Activated naive CD8-positive, alpha-beta T cell (primary cell): ENCODE results near the gene NR4A3.
A peak's percentile ranks its signal among the peaks of the same experiment; 100 is the strongest.

ENCODE experiments used
- H3K27ac Mint-ChIP-seq: one replicate; pipeline ENCODE4 v1.8.0; 2021; ENCODE audit warnings: mixed read lengths
- H3K27me3 Mint-ChIP-seq: one replicate; pipeline ENCODE4 v1.8.0; 2021; ENCODE audit warnings: mixed read lengths
- H3K36me3 Mint-ChIP-seq: one replicate; pipeline ENCODE4 v1.8.0; 2021; ENCODE audit warnings: mixed read lengths
- H3K4me1 Mint-ChIP-seq: one replicate; pipeline ENCODE4 v1.8.0; 2021; ENCODE audit warnings: low read depth, mixed read lengths
- H3K4me3 Mint-ChIP-seq: one replicate; pipeline ENCODE4 v1.8.0; 2021; ENCODE audit warnings: mild to moderate bottlenecking, mixed read lengths
- H3K9me3 Mint-ChIP-seq: one replicate; pipeline ENCODE4 v1.8.0; 2021; ENCODE audit warnings: low read depth, mixed read lengths

Gene NR4A3

GRCh38 chr9:99807956-99808355 lies 13.7 kb upstream of the NR4A3 start:
- peaks cover 32% of the 10 kb centered on the region for H3K4me1 Mint-ChIP-seq

DNA sequence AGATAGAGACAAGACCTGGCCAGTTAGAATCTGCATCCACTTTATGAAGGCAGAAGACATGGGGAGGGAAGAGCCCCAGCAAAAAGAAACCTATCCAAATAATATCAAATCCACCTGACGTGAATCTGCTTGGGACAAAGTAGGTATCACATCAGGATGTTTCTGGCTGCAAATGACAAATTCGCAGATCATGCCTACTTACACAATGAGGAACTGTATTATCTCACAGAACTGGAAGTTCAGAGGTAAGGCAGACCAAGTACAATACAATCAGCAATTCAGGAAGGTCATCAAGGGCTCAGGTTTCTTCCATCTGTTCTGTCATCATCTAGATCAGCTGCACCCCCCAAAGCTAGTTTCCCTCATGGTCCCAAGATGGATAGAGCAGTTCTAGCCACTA lies 13.2 kb upstream of the NR4A3 start:
- Mint-ChIP-seq H3K4me1 (peaks cover 32% of the 10 kb centered on the region), H3K27me3 (no peaks in the 10 kb centered on the region), H3K36me3 (peaks cover 5% of the 10 kb centered on the region), H3K27ac (no peak overlapping the region), H3K9me3 (no peaks in the 10 kb centered on the region), H3K4me3 (no peak overlapping the region)

More at GRCh38 chr9:99807956-99808355, 13.7 kb upstream of the NR4A3 start:
- peaks cover 7% of the 10 kb centered on the region for H3K36me3 Mint-ChIP-seq
- H3K27me3 Mint-ChIP-seq: no peaks in the 10 kb centered on the region
- H3K4me3 Mint-ChIP-seq: no peak overlapping the region
- no peak overlapping the region for H3K27ac Mint-ChIP-seq
- no peaks in the 10 kb centered on the region for H3K9me3 Mint-ChIP-seq

DNA sequence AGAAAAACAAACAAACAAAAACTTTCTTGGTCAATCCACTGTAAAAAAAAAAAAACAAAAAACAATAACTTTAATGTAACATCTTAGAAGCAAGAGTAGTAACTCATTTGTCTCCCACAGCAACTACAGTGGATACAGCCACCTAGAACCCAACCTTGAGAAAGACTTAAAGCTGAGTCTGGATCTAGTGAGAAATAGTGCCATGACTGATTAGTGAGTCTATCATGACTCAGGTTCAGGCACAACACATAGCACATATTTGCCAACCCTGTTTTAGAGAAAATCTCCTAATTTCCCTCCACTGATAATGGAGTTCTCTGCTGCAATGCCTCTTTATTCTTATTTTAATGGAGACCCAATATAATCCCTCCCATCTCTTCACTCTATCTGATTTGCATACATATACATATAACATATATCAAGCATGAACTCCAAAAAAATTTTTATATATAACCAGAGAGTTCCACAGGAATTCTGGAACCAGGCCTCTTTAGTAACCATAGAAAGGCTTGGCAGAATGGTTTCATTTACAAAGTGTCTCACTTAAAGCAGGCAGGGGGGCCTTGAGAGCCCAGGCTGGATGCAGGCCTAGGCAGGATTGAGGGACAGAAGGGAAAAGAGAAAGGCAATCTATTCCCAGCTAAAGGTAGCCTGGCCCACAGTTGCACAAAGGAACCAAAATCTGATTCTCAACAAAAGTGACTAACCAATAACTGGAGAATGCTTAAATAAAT lies 11.9 kb upstream of the NR4A3 start:
- H3K4me1 Mint-ChIP-seq: peaks cover 32% of the 10 kb centered on the region
- no peak overlapping the region for H3K4me3 Mint-ChIP-seq
- no peaks in the 10 kb centered on the region for H3K27me3 Mint-ChIP-seq
- no peak overlapping the region for H3K27ac Mint-ChIP-seq
- H3K9me3 Mint-ChIP-seq: no peaks in the 10 kb centered on the region
- peaks cover 2% of the 10 kb centered on the region for H3K36me3 Mint-ChIP-seq

DNA sequence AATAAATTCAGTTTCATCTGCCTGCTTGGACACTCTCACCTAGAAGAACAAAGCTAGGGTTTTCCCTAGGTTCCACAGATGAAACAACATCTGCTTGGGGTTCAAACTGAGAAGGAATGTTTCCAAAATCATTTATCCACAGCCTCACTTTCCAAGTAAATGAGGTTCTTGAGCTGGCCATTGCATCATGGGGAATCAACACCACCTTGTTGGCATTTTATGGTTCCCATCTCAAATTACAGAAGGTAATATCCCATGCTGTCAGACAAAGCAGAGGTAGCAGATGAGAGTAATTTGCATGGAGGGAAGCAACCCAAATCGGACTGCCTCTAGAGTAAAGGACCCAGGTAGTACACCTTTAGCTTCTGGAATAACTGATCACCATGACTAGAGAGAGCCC lies 10.5 kb upstream of the NR4A3 start:
- Mint-ChIP-seq H3K27me3 (no peaks in the 10 kb centered on the region), H3K27ac (peak overlapping the region; percentile 13), H3K4me1 (peaks cover 36% of the 10 kb centered on the region), H3K9me3 (no peaks in the 10 kb centered on the region), H3K36me3 (peaks cover 2% of the 10 kb centered on the region), H3K4me3 (no peak overlapping the region)

- H3K4me3 Mint-ChIP-seq: no peak overlapping the region
- H3K27me3 Mint-ChIP-seq: no peaks in the 10 kb centered on the region
- H3K4me1 Mint-ChIP-seq: peaks cover 39% of the 10 kb centered on the region
- peaks cover 2% of the 10 kb centered on the region for H3K36me3 Mint-ChIP-seq
- no peaks in the 10 kb centered on the region for H3K9me3 Mint-ChIP-seq
- peak overlapping the region; percentile 13 for H3K27ac Mint-ChIP-seq
These were observed 9.9 kb upstream of the NR4A3 start for GRCh38 chr9:99811598-99812383.

- peaks cover 39% of the 10 kb centered on the region for H3K4me1 Mint-ChIP-seq
- peaks cover 2% of the 10 kb centered on the region for H3K36me3 Mint-ChIP-seq
- H3K27me3 Mint-ChIP-seq: no peaks in the 10 kb centered on the region
- no peaks in the 10 kb centered on the region for H3K9me3 Mint-ChIP-seq
- H3K27ac Mint-ChIP-seq: no peak overlapping the region
- no peak overlapping the region for H3K4me3 Mint-ChIP-seq
These were observed 7.9 kb upstream of the NR4A3 start for GRCh38 chr9:99813739-99814138.

- Mint-ChIP-seq H3K9me3 (no peaks in the 10 kb centered on the region), H3K27ac (no peak overlapping the region), H3K27me3 (no peaks in the 10 kb centered on the region), H3K4me3 (no peak overlapping the region), H3K36me3 (peaks cover 2% of the 10 kb centered on the region), H3K4me1 (peaks cover 44% of the 10 kb centered on the region)
These were observed 7.3 kb upstream of the NR4A3 start for GRCh38 chr9:99814359-99814758.

- Mint-ChIP-seq H3K4me1 (peaks cover 40% of the 10 kb centered on the region), H3K4me3 (no peak overlapping the region), H3K36me3 (peaks cover 2% of the 10 kb centered on the region), H3K9me3 (no peaks in the 10 kb centered on the region), H3K27me3 (no peaks in the 10 kb centered on the region), H3K27ac (no peak overlapping the region)
These were observed 5.3 kb upstream of the NR4A3 start for GRCh38 chr9:99816392-99816791.

DNA sequence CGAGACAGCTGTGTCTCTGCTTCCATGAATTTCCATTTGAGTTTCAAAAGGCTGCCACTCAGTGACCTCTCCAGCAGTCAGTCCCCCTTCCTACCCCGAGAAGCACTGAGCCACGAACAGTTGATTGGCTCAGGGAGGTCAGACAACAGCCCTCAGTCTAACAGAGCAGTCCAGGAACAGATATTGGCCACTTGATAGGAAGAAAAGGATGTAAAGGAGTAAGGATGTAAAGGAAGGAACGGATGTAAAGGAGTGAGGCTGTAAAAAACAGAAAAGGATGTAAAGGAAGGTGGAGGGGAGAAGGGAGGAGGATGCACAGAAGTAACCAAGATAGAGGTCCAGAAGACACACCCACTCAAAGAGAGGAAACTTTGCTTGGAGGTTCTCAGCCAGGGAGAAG lies 3.2 kb upstream of the NR4A3 start:
- Mint-ChIP-seq H3K9me3 (no peaks in the 10 kb centered on the region), H3K27me3 (no peaks in the 10 kb centered on the region), H3K4me1 (peaks cover 40% of the 10 kb centered on the region), H3K4me3 (peak overlapping the region; percentile 98), H3K36me3 (no peaks in the 10 kb centered on the region), H3K27ac (peak overlapping the region; percentile 90)

DNA sequence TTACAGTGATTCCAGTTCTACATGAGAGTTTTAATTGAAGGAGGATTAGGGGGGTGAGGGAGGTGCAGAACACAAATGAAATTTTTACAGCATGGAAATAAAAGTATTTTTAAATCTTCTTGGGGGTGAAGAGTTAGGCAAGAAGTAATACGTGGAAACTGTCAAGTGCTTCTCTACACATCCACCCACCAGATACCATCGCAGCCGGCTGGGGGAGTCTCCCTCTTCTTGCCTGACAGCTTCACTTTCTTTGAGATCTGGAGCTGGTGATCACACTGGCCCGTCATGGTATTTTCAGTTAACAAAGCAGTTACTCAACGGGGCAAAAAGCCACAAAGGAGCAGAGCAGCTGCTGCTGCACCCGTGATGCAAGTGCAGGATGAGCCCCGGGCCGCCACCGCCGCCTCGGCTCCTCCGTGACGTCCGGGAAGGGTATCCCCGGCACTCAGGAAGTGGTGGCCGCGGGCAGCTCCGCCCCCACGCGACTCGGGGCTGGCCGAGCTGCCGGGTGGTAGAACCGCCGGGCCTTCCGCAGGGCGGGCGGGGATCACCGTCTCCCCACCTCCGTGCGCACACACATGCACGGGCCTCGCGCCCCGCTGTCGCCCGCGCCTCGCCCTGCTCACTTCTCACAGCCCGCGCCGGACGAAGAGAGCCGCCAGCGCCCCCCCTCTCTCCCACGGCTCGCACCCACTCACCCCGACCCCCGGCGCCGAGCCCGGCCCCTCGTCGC lies 2.4 kb upstream of the NR4A3 start:
- H3K36me3 Mint-ChIP-seq: no peaks in the 10 kb centered on the region
- peaks cover 45% of the 10 kb centered on the region for H3K4me1 Mint-ChIP-seq
- H3K27me3 Mint-ChIP-seq: no peaks in the 10 kb centered on the region
- H3K4me3 Mint-ChIP-seq: peak overlapping the region; percentile 98
- no peaks in the 10 kb centered on the region for H3K9me3 Mint-ChIP-seq
- peak overlapping the region; percentile 90 for H3K27ac Mint-ChIP-seq

DNA sequence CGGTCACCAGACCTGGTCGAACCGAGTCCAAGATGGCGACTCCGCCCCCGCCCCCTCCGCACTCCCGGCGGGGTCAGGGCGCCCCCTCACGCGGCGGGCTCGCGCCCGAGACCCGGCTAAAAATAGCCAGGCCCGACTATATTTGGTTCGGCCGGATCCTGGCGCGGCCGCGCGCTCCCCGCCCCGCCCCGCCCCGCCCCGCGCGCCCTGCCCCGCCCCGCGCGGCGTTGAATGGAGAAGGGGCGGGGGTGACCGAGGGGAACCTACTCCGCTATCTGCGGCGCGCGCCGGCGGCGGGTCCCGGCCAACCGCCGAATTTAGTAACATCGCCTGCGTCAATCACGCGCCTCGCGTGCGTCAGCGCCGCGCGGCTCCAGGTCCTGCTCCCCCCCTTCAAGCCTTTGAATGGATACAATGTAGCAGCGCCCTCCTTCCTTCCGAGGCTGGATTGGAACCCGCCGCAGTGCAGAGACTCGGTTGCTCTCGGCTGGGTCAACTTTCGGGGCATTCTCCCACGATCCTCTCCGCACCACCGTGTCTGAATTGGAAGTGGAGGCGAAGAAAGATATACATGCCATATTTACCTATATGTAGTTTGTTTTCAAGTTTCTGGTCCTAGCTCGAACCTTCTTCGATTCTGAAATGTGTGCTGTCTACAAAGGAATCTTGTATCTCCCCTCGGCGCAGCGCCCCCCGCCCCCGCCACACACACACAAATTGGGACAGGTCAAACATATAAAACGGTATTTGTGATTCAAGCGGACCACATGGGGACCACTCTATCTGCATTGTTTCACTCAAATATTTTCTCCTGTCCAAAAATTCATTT lies 1.6 kb upstream of the NR4A3 start:
- Mint-ChIP-seq H3K4me1 (peaks cover 49% of the 10 kb centered on the region), H3K4me3 (peak overlapping the region; percentile 98), H3K36me3 (no peaks in the 10 kb centered on the region), H3K9me3 (no peaks in the 10 kb centered on the region), H3K27ac (peak overlapping the region; percentile 94), H3K27me3 (no peaks in the 10 kb centered on the region)

DNA sequence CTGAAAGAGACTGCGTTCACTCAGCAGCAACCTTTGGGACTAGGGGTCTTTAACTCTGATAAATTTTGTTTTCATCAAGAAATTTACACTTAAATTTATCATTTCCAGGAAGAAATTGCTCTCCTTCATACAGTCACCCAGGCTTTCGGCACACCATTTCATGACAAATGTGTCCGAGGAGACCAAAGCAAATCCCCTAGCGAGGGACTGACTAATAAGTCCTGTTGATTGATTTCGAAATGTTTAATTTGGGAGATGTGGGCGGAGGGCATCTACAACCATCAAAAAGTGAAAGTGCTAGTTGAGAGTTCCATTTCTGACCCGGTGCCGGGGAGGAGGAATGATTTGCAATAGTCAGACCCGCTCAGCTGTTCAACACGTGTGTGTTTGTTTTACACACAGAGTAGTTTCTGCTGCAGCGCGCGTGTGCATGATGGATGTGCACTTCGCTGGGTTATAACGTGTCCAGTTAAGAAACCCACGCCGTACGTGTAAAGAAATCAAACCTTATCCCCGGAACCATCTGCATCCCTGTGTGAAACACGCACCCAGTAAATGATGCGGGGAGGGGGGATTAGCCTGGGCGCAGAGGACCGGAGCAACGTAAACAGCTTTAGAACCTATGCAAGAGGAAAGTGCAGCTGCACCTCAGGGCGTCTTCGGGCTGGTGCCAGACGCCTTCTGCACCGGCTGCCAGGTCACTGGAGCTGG lies 845 bp upstream of the NR4A3 start:
- Mint-ChIP-seq H3K4me1 (peaks cover 55% of the 10 kb centered on the region), H3K4me3 (peak overlapping the region; percentile 98), H3K9me3 (no peaks in the 10 kb centered on the region), H3K27ac (peak overlapping the region; percentile 94), H3K27me3 (no peaks in the 10 kb centered on the region), H3K36me3 (no peaks in the 10 kb centered on the region)

GRCh38 chr9:99822109-99822805 lies 572 bp downstream of the NR4A3 start:
- H3K27me3 Mint-ChIP-seq: no peaks in the 10 kb centered on the region
- peak overlapping the region; percentile 79 for H3K27ac Mint-ChIP-seq
- peaks cover 6% of the 10 kb centered on the region for H3K36me3 Mint-ChIP-seq
- H3K4me3 Mint-ChIP-seq: peak overlapping the region; percentile 98
- H3K4me1 Mint-ChIP-seq: peaks cover 60% of the 10 kb centered on the region
- H3K9me3 Mint-ChIP-seq: no peaks in the 10 kb centered on the region
